Osteoblast (primary cell): ENCODE measurements around the gene TMEM266. TPM values are rescaled to one million over a fixed set of nuclear protein-coding genes. Genes with fewer than 3 reads are reported as not detected.

Experiments used
- DNase-seq: peaks from one replicate; pipeline ENCODE4 v3.0.0; 2011; ENCODE audit warnings: low spot score, mixed read lengths; ENCODE audit not compliant: insufficient read length; ENCODE audit errors: missing footprints
- H2AFZ ChIP-seq: 2 replicates; pipeline ENCODE4 v1.6.0; 2011; ENCODE audit warnings: mild to moderate bottlenecking, low read length
- H3K27ac ChIP-seq: 2 replicates; pipeline ENCODE4 v1.5.1; 2011; ENCODE audit warnings: mild to moderate bottlenecking, low read depth, low read length, moderate library complexity
- H3K27me3 ChIP-seq: 2 replicates; pipeline ENCODE4 v1.6.0; 2012; ENCODE audit warnings: mild to moderate bottlenecking, control low read depth, inconsistent platforms, low read length, moderate library complexity; ENCODE audit not compliant: insufficient read depth
- H3K36me3 ChIP-seq: 2 replicates; pipeline ENCODE4 v1.5.1; 2011; ENCODE audit warnings: mild to moderate bottlenecking, low read length, control low read depth, moderate library complexity; ENCODE audit not compliant: insufficient read depth
- H3K4me1 ChIP-seq: 2 replicates; pipeline ENCODE4 v1.5.1; 2011; ENCODE audit warnings: mild to moderate bottlenecking, low read length, control low read depth, moderate library complexity; ENCODE audit not compliant: insufficient read depth
- H3K4me2 ChIP-seq: 2 replicates; pipeline ENCODE4 v1.6.0; 2011; ENCODE audit warnings: mild to moderate bottlenecking, low read length; ENCODE audit not compliant: insufficient read depth
- H3K4me3 ChIP-seq: fragments of 200-600 bp; sonication (generic); 3 replicates; pipeline ENCODE4 v1.5.1; 2012; ENCODE audit warnings: mild to moderate bottlenecking, low read length, inconsistent platforms; ENCODE audit not compliant: insufficient read depth
- H3K79me2 ChIP-seq: 2 replicates; pipeline ENCODE4 v1.6.0; 2012; ENCODE audit warnings: mild to moderate bottlenecking, low read length, control low read depth, inconsistent platforms; ENCODE audit not compliant: insufficient read depth
- H3K9me3 ChIP-seq: 2 replicates; pipeline ENCODE4 v1.5.1; 2011; ENCODE audit warnings: low read depth, low read length, control low read depth
- H4K20me1 ChIP-seq: 2 replicates; pipeline ENCODE4 v1.6.0; 2012; ENCODE audit warnings: mild to moderate bottlenecking, low read length, control low read depth; ENCODE audit not compliant: insufficient read depth
- CTCF ChIP-seq: IDR thresholded peaks from 2 replicates; pipeline ENCODE4 v1.5.1; 2011; ENCODE audit warnings: mild to moderate bottlenecking, low read depth, low read length, moderate library complexity; ENCODE audit errors: extremely low read depth
- total RNA-seq: library from RNA; depleted of rRNA; stranded (reverse); fragments of >200 nt; gene quantifications from 2 replicates; pipeline ENCODE4 v1.2.3, GENCODE V29; 2012

Gene TMEM266
- total RNA-seq, 1 donor = not detected

DNA sequence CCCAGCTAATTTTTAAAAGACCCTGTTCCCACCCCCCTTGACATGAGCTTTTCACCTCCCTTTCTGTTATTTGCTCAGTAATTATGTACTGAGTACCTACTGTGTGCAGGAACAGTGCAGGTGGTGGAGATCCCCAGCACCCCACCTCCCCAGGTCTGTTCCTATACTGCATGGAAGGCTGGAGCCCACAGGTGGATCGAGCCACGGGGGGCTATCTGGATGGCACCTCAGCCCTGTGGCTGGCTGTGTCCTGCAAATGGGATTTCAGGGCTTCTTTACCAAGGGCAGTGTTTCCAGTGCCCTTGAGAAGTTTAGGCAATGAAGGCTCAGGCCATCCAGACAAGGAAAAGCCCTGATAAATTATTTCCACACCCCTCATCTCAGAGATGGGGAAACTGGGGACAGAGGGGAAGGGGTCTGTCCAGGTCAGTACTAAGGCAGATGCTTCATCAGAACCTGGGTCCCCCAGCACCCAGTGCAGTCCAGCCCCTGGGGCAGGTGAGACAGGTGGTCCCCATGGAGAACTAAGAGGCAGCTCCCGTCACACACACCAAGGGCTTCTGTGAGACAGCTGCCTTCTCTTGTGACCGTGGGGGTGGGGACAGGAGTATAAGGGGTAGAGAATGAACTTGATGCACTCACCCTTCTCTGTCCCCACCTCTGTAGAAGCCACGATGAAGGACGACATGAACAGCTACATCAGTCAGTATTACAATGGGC lies 141.9 kb downstream of the TMEM266 start:
- H4K20me1 ChIP-seq = peaks cover 2% of the 10 kb centered on the region
- no peak overlapping the region for H2AFZ ChIP-seq
- no peaks in the 10 kb centered on the region for H3K27me3 ChIP-seq
- H3K4me1 ChIP-seq = peaks cover 27% of the 10 kb centered on the region
- H3K4me2 ChIP-seq = no peak overlapping the region
- TF ChIP-seq CTCF = no peak
- DNase-seq = no peak
- H3K4me3 ChIP-seq = no peak overlapping the region
- H3K36me3 ChIP-seq = no peaks in the 10 kb centered on the region
- H3K9me3 ChIP-seq = no peaks in the 10 kb centered on the region
- no peaks in the 10 kb centered on the region for H3K79me2 ChIP-seq
- H3K27ac ChIP-seq = no peak overlapping the region

DNA sequence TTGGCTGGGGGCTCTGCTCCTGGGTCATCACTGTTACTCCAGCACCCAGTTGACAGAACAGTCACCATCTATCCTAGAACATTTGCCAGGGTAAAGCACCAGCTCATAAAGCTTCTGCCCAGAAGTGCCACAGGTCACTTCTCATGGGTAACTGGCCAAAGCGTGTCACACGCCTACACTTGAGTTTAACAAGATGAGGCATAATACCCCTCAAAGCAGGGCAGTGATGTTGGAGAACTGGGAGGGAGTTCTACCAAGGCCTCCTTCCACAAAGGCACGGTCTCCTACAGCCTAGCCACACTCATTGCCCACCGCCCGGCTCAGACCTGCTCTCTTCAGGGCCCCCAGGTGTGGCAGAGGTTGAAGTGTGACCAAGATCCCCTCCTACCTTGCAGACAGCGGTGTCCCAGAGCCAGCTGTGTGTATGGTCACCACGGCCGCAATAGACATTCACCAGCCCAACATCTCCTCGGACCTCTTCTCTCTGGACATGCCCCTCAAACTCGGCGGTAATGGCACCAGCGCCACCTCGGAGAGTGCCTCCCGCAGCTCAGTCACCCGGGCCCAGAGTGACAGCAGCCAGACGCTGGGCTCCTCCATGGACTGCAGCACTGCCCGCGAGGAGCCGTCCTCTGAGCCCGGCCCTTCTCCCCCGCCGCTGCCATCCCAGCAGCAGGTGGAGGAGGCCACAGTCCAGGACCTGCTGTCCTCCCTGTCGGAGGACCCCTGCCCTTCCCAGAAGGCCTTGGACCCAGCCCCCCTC lies 143.7 kb downstream of the TMEM266 start:
- DNase-seq = no peak
- Histone ChIP-seq H3K4me1 (peaks cover 10% of the 10 kb centered on the region), H3K4me2 (no peak overlapping the region), H3K9me3 (no peaks in the 10 kb centered on the region), H3K27ac (no peak overlapping the region), H3K27me3 (no peaks in the 10 kb centered on the region), H3K36me3 (no peaks in the 10 kb centered on the region), H2AFZ (no peak overlapping the region), H4K20me1 (peaks cover 2% of the 10 kb centered on the region), H3K79me2 (no peaks in the 10 kb centered on the region), H3K4me3 (no peak overlapping the region)
- TF ChIP-seq CTCF = no peak

- no peak overlapping the region for H3K4me3 ChIP-seq
- no peak overlapping the region for H3K27ac ChIP-seq
- H3K36me3 ChIP-seq = no peaks in the 10 kb centered on the region
- no peaks in the 10 kb centered on the region for H3K9me3 ChIP-seq
- peaks cover 2% of the 10 kb centered on the region for H4K20me1 ChIP-seq
- peak; percentile 62 for DNase-seq
- H3K4me1 ChIP-seq = peaks cover 3% of the 10 kb centered on the region
- TF ChIP-seq CTCF = no peak
- no peaks in the 10 kb centered on the region for H3K27me3 ChIP-seq
- H2AFZ ChIP-seq = no peak overlapping the region
- no peaks in the 10 kb centered on the region for H3K79me2 ChIP-seq
- no peak overlapping the region for H3K4me2 ChIP-seq
These were observed 144.5 kb downstream of the TMEM266 start for GRCh38 chr15:76204109-76204845.

DNA sequence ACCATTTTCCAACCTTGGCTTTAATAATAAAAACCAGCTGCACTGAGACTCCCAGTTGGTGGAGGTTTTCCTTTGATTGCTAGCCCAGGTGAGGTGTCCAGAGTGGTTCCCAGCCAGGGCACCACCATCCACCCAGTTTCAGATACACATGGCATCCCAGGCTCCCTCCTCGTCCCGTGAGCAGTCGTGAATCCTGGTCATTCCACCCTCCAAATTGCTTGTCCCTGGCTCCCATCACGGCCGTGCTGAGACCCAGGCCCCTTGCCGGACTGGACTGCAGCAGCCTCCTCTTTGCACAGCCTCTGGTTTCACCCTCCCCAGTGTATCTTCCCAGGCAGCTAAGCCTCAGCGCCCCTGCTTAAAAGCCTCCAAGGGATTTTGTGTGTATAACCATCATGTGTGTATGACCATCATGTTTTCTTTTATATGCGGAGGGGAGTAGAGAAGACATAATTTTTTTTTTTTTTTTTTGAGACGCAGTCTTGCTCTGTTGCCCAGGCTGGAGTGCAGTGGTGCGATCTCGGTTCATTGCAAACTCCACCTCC lies 145.2 kb downstream of the TMEM266 start:
- peak; percentile 78 for DNase-seq
- H3K27ac ChIP-seq = no peak overlapping the region
- no peaks in the 10 kb centered on the region for H3K36me3 ChIP-seq
- no peak for TF ChIP-seq CTCF
- no peak overlapping the region for H3K4me2 ChIP-seq
- H3K27me3 ChIP-seq = no peaks in the 10 kb centered on the region
- no peak overlapping the region for H3K4me3 ChIP-seq
- H3K4me1 ChIP-seq = no peaks in the 10 kb centered on the region
- peaks cover 2% of the 10 kb centered on the region for H4K20me1 ChIP-seq
- no peaks in the 10 kb centered on the region for H3K79me2 ChIP-seq
- H3K9me3 ChIP-seq = no peaks in the 10 kb centered on the region
- no peak overlapping the region for H2AFZ ChIP-seq
